ENCODE results near the gene SLC35F2.

DNA sequence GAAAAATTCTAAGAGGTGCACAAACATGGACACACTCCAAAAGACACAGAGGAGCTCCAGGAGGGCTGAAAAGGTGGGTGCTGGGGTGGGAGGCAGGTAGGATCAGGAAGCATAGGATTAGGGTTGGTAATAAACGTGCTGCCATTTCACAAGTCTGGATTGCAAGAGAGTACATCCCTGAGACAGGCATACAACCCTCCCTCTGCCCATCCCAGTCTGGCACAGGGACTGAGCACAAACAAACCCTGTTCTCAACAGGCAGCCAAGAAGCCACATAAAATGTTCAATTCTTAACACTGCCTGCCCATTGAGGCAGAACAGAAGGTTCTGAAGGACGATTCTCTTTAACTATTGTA is 18.5 kb downstream of the SLC35F2 start:
- no peak for TF ChIP-seq EP300 (IDR thresholded peaks at IDR 0.05)
- no peak for TF ChIP-seq POLR2AphosphoS5 (IDR thresholded peaks at IDR 0.05)
- TF ChIP-seq, protein P1, sequence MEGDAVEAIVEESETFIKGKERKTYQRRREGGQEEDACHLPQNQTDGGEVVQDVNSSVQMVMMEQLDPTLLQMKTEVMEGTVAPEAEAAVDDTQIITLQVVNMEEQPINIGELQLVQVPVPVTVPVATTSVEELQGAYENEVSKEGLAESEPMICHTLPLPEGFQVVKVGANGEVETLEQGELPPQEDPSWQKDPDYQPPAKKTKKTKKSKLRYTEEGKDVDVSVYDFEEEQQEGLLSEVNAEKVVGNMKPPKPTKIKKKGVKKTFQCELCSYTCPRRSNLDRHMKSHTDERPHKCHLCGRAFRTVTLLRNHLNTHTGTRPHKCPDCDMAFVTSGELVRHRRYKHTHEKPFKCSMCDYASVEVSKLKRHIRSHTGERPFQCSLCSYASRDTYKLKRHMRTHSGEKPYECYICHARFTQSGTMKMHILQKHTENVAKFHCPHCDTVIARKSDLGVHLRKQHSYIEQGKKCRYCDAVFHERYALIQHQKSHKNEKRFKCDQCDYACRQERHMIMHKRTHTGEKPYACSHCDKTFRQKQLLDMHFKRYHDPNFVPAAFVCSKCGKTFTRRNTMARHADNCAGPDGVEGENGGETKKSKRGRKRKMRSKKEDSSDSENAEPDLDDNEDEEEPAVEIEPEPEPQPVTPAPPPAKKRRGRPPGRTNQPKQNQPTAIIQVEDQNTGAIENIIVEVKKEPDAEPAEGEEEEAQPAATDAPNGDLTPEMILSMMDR (IDR thresholded peaks at IDR 0.05), result no peak

Data from gastroesophageal sphincter (tissue), 3 donors.